ENCODE results near the gene LRRC41. TPM values are rescaled to one million over a fixed set of nuclear protein-coding genes. Genes with fewer than 3 reads are reported as not detected.
"Not testable (repeated sequence)": the region's sequence is repeated elsewhere in the genome, so short reads cannot be mapped to it uniquely, and the experiment has no call there.

LRRC41 gene
- total and polyA plus RNA-seq, 2 donors (not counting 1 experiment from before 2014, with no cell fraction given): 55.3 to 89.0 TPM

GRCh38 chr1:46340404-46341221 lies 37.2 kb upstream of the LRRC41 start, which contains the start of gene NSUN4:
NSUN4 (plus strand) TSS chr1:46340807; CDS start chr1:46340827, 20 bp downstream.
- peaks cover 3% of the 10 kb centered on the region for H3K36me3 ChIP-seq (ENCODE audit: control insufficient read depth, insufficient read depth, low read length)

GRCh38 chr1:46337409-46337808 lies 34.0 kb upstream of the LRRC41 start:
- not testable (repeated sequence) for H3K4me3 ChIP-seq (replicated peaks in 1 of 4; ENCODE audit: control extremely low read depth in 1 of 4, insufficient read depth in 1 of 4, low read depth in 3 of 4, low read length in 4 of 4); DNase-seq (ENCODE audit: low read depth in 2 of 2); H3K9ac ChIP-seq (ENCODE audit: insufficient read depth, low read length); H3K4me1 ChIP-seq (ENCODE audit: control insufficient read depth, extremely low read depth, insufficient read depth, low read length); H3K36me3 ChIP-seq (ENCODE audit: control insufficient read depth, insufficient read depth, low read length); H3K27me3 ChIP-seq (ENCODE audit: control insufficient read depth, insufficient read depth, low read length); H2AFZ ChIP-seq (ENCODE audit: low read length); H3K4me2 ChIP-seq (ENCODE audit: extremely low read depth, insufficient read depth, low read length); H3K27ac ChIP-seq (ENCODE audit: insufficient read depth, low read length); H3K9me3 ChIP-seq (ENCODE audit: control insufficient read depth, insufficient read depth, low read depth, low read length); H4K20me1 ChIP-seq (ENCODE audit: control insufficient read depth, extremely low read depth, insufficient read depth, low read length)
- H3K79me2 ChIP-seq (ENCODE audit: control insufficient read depth, insufficient read depth, low read length): peaks cover 13% of the 10 kb centered on the region

More at GRCh38 chr1:46340404-46341221, 37.2 kb upstream of the LRRC41 start, which contains the start of gene NSUN4:
- peak within 1 kb of the TSS; percentile 100 for H3K4me2 ChIP-seq (ENCODE audit: extremely low read depth, insufficient read depth, low read length)
- peak within 1 kb of the TSS; percentile 82 to 86 (median 84) for H3K4me3 ChIP-seq (replicated peaks in 1 of 4; ENCODE audit: control extremely low read depth in 1 of 4, insufficient read depth in 1 of 4, low read depth in 3 of 4, low read length in 4 of 4)
- DNase-seq (ENCODE audit: low read depth in 2 of 2): peak; percentile 94 to 98
- peak within 1 kb of the TSS; percentile 99 for H3K27ac ChIP-seq (ENCODE audit: insufficient read depth, low read length)
- peaks cover 16% of the 10 kb centered on the region for H3K79me2 ChIP-seq (ENCODE audit: control insufficient read depth, insufficient read depth, low read length)
- peak within 1 kb of the TSS; percentile 95 for H3K9ac ChIP-seq (ENCODE audit: insufficient read depth, low read length)
- TF ChIP-seq EZH2 (IDR thresholded peaks at IDR 0.05; ENCODE audit: low read length, missing control alignments) (no peak), CTCF (conservative IDR thresholded peaks at IDR 0.05 in 1 of 2, IDR thresholded peaks at IDR 0.05 in 1 of 2; ENCODE audit: low read depth in 1 of 2, low read length in 2 of 2) (peak; percentile 61 to 78)
- H4K20me1 ChIP-seq (ENCODE audit: control insufficient read depth, extremely low read depth, insufficient read depth, low read length): no peaks in the 10 kb centered on the region
- H3K9me3 ChIP-seq (ENCODE audit: control insufficient read depth, insufficient read depth, low read depth, low read length): no peaks in the 10 kb centered on the region
- no peaks in the 10 kb centered on the region for H3K27me3 ChIP-seq (ENCODE audit: control insufficient read depth, insufficient read depth, low read length)
- peak within 1 kb of the TSS; percentile 88 for H2AFZ ChIP-seq (ENCODE audit: low read length)
- peaks cover 6% of the 10 kb centered on the region for H3K4me1 ChIP-seq (ENCODE audit: control insufficient read depth, extremely low read depth, insufficient read depth, low read length)

- H2AFZ ChIP-seq (ENCODE audit: low read length): no peak overlapping the region
- no peak for TF ChIP-seq EZH2 (IDR thresholded peaks at IDR 0.05; ENCODE audit: low read length, missing control alignments)
- TF ChIP-seq CTCF (conservative IDR thresholded peaks at IDR 0.05 in 1 of 2, IDR thresholded peaks at IDR 0.05 in 1 of 2; ENCODE audit: low read depth in 1 of 2, low read length in 2 of 2): no peak
- no peak overlapping the region for H3K4me3 ChIP-seq (replicated peaks in 1 of 4; ENCODE audit: control extremely low read depth in 1 of 4, insufficient read depth in 1 of 4, low read depth in 3 of 4, low read length in 4 of 4)
- no peaks in the 10 kb centered on the region for H3K4me1 ChIP-seq (ENCODE audit: control insufficient read depth, extremely low read depth, insufficient read depth, low read length)
- no peak overlapping the region for H3K27ac ChIP-seq (ENCODE audit: insufficient read depth, low read length)
- no peaks in the 10 kb centered on the region for H3K36me3 ChIP-seq (ENCODE audit: control insufficient read depth, insufficient read depth, low read length)
- H3K4me2 ChIP-seq (ENCODE audit: extremely low read depth, insufficient read depth, low read length): no peak overlapping the region
- H3K27me3 ChIP-seq (ENCODE audit: control insufficient read depth, insufficient read depth, low read length): no peaks in the 10 kb centered on the region
- DNase-seq (ENCODE audit: low read depth in 2 of 2): no peak
- no peaks in the 10 kb centered on the region for H4K20me1 ChIP-seq (ENCODE audit: control insufficient read depth, extremely low read depth, insufficient read depth, low read length)
- no peaks in the 10 kb centered on the region for H3K9me3 ChIP-seq (ENCODE audit: control insufficient read depth, insufficient read depth, low read depth, low read length)
- H3K79me2 ChIP-seq (ENCODE audit: control insufficient read depth, insufficient read depth, low read length): no peaks in the 10 kb centered on the region
- no peak overlapping the region for H3K9ac ChIP-seq (ENCODE audit: insufficient read depth, low read length)
Measured at GRCh38 chr1:46335081-46335480, 31.7 kb upstream of the LRRC41 start.
